Panc1 (cell line): ENCODE data around the gene EVA1C.
"Not testable (repeated sequence)": the region's sequence is repeated elsewhere in the genome, so short reads cannot be mapped to it uniquely, and the experiment has no call there.

Experiments
- CTCF ChIP-seq: fragments of 450-650 bp; IDR thresholded peaks from 2 replicates; pipeline ENCODE4 v1.5.1; 2017; ENCODE audit warnings: mild to moderate bottlenecking
- POLR2AphosphoS5 ChIP-seq: IDR thresholded peaks from 2 replicates; pipeline ENCODE4 v1.6.1; 2012; ENCODE audit warnings: mild to moderate bottlenecking, low read depth, low read length, moderate library complexity
- REST ChIP-seq, 2 experiments: IDR thresholded peaks; 2 replicates each; pipeline ENCODE4 v1.6.1; 2011 to 2012; ENCODE audit warnings: low read depth in 2 of 2, control low read depth in 1 of 2, low read length in 1 of 2, mild to moderate bottlenecking in 1 of 2, moderate library complexity in 1 of 2; ENCODE audit not compliant: insufficient read depth in 1 of 2
- SIN3A ChIP-seq: IDR thresholded peaks from 2 replicates; pipeline ENCODE4 v1.6.1; 2012; ENCODE audit warnings: low read depth, mild to moderate bottlenecking, low read length, moderate library complexity, borderline replicate concordance; ENCODE audit not compliant: insufficient read depth
- TCF7L2 ChIP-seq: IDR thresholded peaks from 2 replicates; pipeline ENCODE4 v1.6.1; 2011; ENCODE audit warnings: mild to moderate bottlenecking, low read depth, low read length, inconsistent platforms

GRCh38 chr21:32368961-32369360 lies 43.5 kb upstream of the EVA1C start:
- TF ChIP-seq REST (IDR thresholded peaks at IDR 0.05; ENCODE audit: insufficient read depth in 1 of 2, low read depth in 2 of 2, low read length in 1 of 2); CTCF; POLR2AphosphoS5; SIN3A; TCF7L2: not testable (repeated sequence)
